Activated naive CD4-positive, alpha-beta T cell treated with anti-CD3 and anti-CD28 coated beads, Interleukin-2, amount 50 U/mL, for 72 hours (primary cell): ENCODE data around the gene FLNB. TPM values are rescaled to one million over a fixed set of nuclear protein-coding genes. Genes with fewer than 3 reads are reported as not detected.

Experiments used
- ATAC-seq, 2 donors: fragments of 150-1000 bp; cut with Tn5 transposase; 2 replicates each; pipeline ENCODE4 v1.10.0; 2021; ENCODE audit warnings: mild to moderate bottlenecking in 2 of 2, moderate library complexity in 2 of 2
- DNase-seq, 2 donors: peaks; one replicate each; pipeline ENCODE4 v3.0.0; 2021 to 2022; ENCODE audit warnings: low spot score in 2 of 2
- H3K27ac Mint-ChIP-seq, 2 donors: one replicate each; pipeline ENCODE4 v1.8.0; 2022; ENCODE audit warnings: mild to moderate bottlenecking in 2 of 2, mixed read lengths in 2 of 2
- H3K36me3 Mint-ChIP-seq, 2 donors: one replicate each; pipeline ENCODE4 v1.8.0; 2022; ENCODE audit warnings: mixed read lengths in 2 of 2
- H3K9me3 Mint-ChIP-seq, 2 donors: one replicate each; pipeline ENCODE4 v1.8.0; 2022; ENCODE audit warnings: mixed read lengths in 2 of 2
- total RNA-seq, 2 donors: library from RNA; stranded (reverse); gene quantifications; one replicate each; pipeline ENCODE4 v1.2.3, GENCODE V29; 2022

The FLNB gene
- total RNA-seq, 2 donors from 2014 or later: 17.5 to 34.2 TPM

GRCh38 chr3:58135712-58136543, 127.7 kb downstream of the FLNB start:
- no peak overlapping the region for H3K27ac Mint-ChIP-seq
- ATAC-seq: no peak
- peaks cover 6 to 18% of the 10 kb centered on the region in 2 donors for H3K36me3 Mint-ChIP-seq
- no peak for DNase-seq
- no peaks in the 10 kb centered on the region for H3K9me3 Mint-ChIP-seq

- Mint-ChIP-seq H3K27ac (peak overlapping the region in 1 of 2 donors; percentile 12), H3K36me3 (peaks cover 6 to 18% of the 10 kb centered on the region in 2 donors), H3K9me3 (no peaks in the 10 kb centered on the region)
- ATAC-seq (no peak), DNase-seq (no peak)
Measured at GRCh38 chr3:58137306-58137705, 129.1 kb downstream of the FLNB start.

- ATAC-seq (no peak), DNase-seq (no peak)
- Mint-ChIP-seq H3K27ac (peak overlapping the region in 1 of 2 donors; percentile 22), H3K9me3 (no peaks in the 10 kb centered on the region), H3K36me3 (peaks cover 6 to 11% of the 10 kb centered on the region in 2 donors)
Measured at GRCh38 chr3:58141766-58142345, 133.6 kb downstream of the FLNB start.

- ATAC-seq: no peak
- H3K36me3 Mint-ChIP-seq: no peaks in the 10 kb centered on the region
- DNase-seq: no peak
- no peaks in the 10 kb centered on the region for H3K9me3 Mint-ChIP-seq
- H3K27ac Mint-ChIP-seq: peak overlapping the region in 1 of 2 donors; percentile 65
Measured at GRCh38 chr3:58143417-58144055, 135.3 kb downstream of the FLNB start.

GRCh38 chr3:58144478-58145325, 136.5 kb downstream of the FLNB start:
- H3K9me3 Mint-ChIP-seq: no peaks in the 10 kb centered on the region
- ATAC-seq: no peak
- H3K27ac Mint-ChIP-seq: no peak overlapping the region
- H3K36me3 Mint-ChIP-seq: no peaks in the 10 kb centered on the region
- no peak for DNase-seq

- DNase-seq (no peak), ATAC-seq (no peak)
- Mint-ChIP-seq H3K9me3 (no peaks in the 10 kb centered on the region), H3K36me3 (no peaks in the 10 kb centered on the region), H3K27ac (no peak overlapping the region)
Measured at GRCh38 chr3:58148049-58148448, 139.8 kb downstream of the FLNB start.

- Mint-ChIP-seq H3K27ac (no peak overlapping the region), H3K36me3 (no peaks in the 10 kb centered on the region), H3K9me3 (no peaks in the 10 kb centered on the region)
- ATAC-seq (no peak), DNase-seq (no peak)
Measured at GRCh38 chr3:58150130-58150809, 142.0 kb downstream of the FLNB start.

GRCh38 chr3:58150810-58151199, 142.6 kb downstream of the FLNB start:
- no peak overlapping the region for H3K27ac Mint-ChIP-seq
- DNase-seq: no peak

GRCh38 chr3:58151637-58152036, 143.4 kb downstream of the FLNB start:
- DNase-seq: no peak
- ATAC-seq: no peak
- Mint-ChIP-seq H3K27ac (no peak overlapping the region), H3K36me3 (no peaks in the 10 kb centered on the region), H3K9me3 (no peaks in the 10 kb centered on the region)

More at GRCh38 chr3:58150810-58151199, 142.6 kb downstream of the FLNB start:
- no peak for ATAC-seq
- no peaks in the 10 kb centered on the region for H3K9me3 Mint-ChIP-seq
- no peaks in the 10 kb centered on the region for H3K36me3 Mint-ChIP-seq

- Mint-ChIP-seq H3K27ac (no peak overlapping the region), H3K9me3 (no peaks in the 10 kb centered on the region), H3K36me3 (no peaks in the 10 kb centered on the region)
- ATAC-seq (no peak), DNase-seq (no peak)
Measured at GRCh38 chr3:58152225-58153015, 144.2 kb downstream of the FLNB start.

GRCh38 chr3:58153371-58153770, 145.1 kb downstream of the FLNB start:
- H3K27ac Mint-ChIP-seq: no peak overlapping the region
- no peak for ATAC-seq

GRCh38 chr3:58154626-58155449, 146.6 kb downstream of the FLNB start:
- no peak for ATAC-seq
- Mint-ChIP-seq H3K36me3 (no peaks in the 10 kb centered on the region), H3K27ac (peak overlapping the region in 1 of 2 donors; percentile 69), H3K9me3 (no peaks in the 10 kb centered on the region)
- no peak for DNase-seq

More at GRCh38 chr3:58153371-58153770, 145.1 kb downstream of the FLNB start:
- Mint-ChIP-seq H3K36me3 (no peaks in the 10 kb centered on the region), H3K9me3 (no peaks in the 10 kb centered on the region)
- DNase-seq: no peak

GRCh38 chr3:58155838-58156237, 147.6 kb downstream of the FLNB start:
- ATAC-seq: no peak
- H3K36me3 Mint-ChIP-seq: no peaks in the 10 kb centered on the region

GRCh38 chr3:58157700-58158099, 149.5 kb downstream of the FLNB start:
- DNase-seq: no peak
- Mint-ChIP-seq H3K9me3 (no peaks in the 10 kb centered on the region), H3K27ac (no peak overlapping the region), H3K36me3 (no peaks in the 10 kb centered on the region)
- no peak for ATAC-seq

More at GRCh38 chr3:58155838-58156237, 147.6 kb downstream of the FLNB start:
- no peak overlapping the region for H3K27ac Mint-ChIP-seq
- no peak for DNase-seq
- H3K9me3 Mint-ChIP-seq: no peaks in the 10 kb centered on the region
